GM23248 (cell line): ENCODE results near the gene EIF5A. TPM values are rescaled to one million over a fixed set of nuclear protein-coding genes. Genes with fewer than 3 reads are reported as not detected.
A peak's percentile ranks its signal among the peaks of the same experiment; 100 is the strongest.

ENCODE experiments used
- DNase-seq: peaks from one replicate; pipeline ENCODE4 v3.0.0-alpha.2; 2015
- H2AFZ ChIP-seq: fragments of 200-600 bp; sonication (generic); 2 replicates; pipeline ENCODE4 v1.6.1; 2016; ENCODE audit warnings: antibody characterized with exemption
- H3F3A ChIP-seq: fragments of 200-600 bp; sonication (generic); 2 replicates; pipeline ENCODE4 v1.6.1; 2016; ENCODE audit warnings: mild to moderate bottlenecking, antibody characterized with exemption, mixed run types; ENCODE audit not compliant: insufficient read depth
- H3K27ac ChIP-seq: fragments of 200-600 bp; sonication (generic); 2 replicates; pipeline ENCODE4 v1.5.1; 2016; ENCODE audit warnings: mild to moderate bottlenecking
- H3K27me3 ChIP-seq: fragments of 200-600 bp; sonication (generic); replicated peaks from 2 replicates; pipeline ENCODE4 v1.6.1; 2016; ENCODE audit warnings: mild to moderate bottlenecking; ENCODE audit not compliant: insufficient read depth
- H3K36me3 ChIP-seq: fragments of 200-600 bp; sonication (generic); 2 replicates; pipeline ENCODE4 v1.6.1; 2016; ENCODE audit warnings: low read depth, mild to moderate bottlenecking
- H3K4me1 ChIP-seq: fragments of 200-600 bp; sonication (generic); 2 replicates; pipeline ENCODE4 v1.6.1; 2016; ENCODE audit warnings: mild to moderate bottlenecking; ENCODE audit not compliant: insufficient read depth
- H3K4me2 ChIP-seq: fragments of 200-600 bp; sonication (generic); one replicate; pipeline ENCODE4 v1.6.1; 2016; ENCODE audit warnings: mild to moderate bottlenecking; ENCODE audit not compliant: unreplicated experiment
- H3K4me3 ChIP-seq: fragments of 200-600 bp; sonication (generic); 2 replicates; pipeline ENCODE4 v1.5.1; 2016; ENCODE audit warnings: mild to moderate bottlenecking
- H3K79me2 ChIP-seq: fragments of 200-600 bp; sonication (generic); 2 replicates; pipeline ENCODE4 v1.6.1; 2016; ENCODE audit warnings: mild to moderate bottlenecking; ENCODE audit not compliant: insufficient read depth
- H3K9ac ChIP-seq: fragments of 200-600 bp; sonication (generic); 2 replicates; pipeline ENCODE4 v1.6.1; 2016; ENCODE audit warnings: mild to moderate bottlenecking
- H3K9me2 ChIP-seq: fragments of 200-600 bp; sonication (generic); 2 replicates; pipeline ENCODE4 v1.6.1; 2016; ENCODE audit warnings: mixed run types, mild to moderate bottlenecking, moderate library complexity; ENCODE audit not compliant: insufficient read depth
- H3K9me3 ChIP-seq: fragments of 200-600 bp; sonication (generic); one replicate; pipeline ENCODE4 v1.6.1; 2017; ENCODE audit warnings: low read depth
- H4K20me1 ChIP-seq: fragments of 200-600 bp; sonication (generic); 2 replicates; pipeline ENCODE4 v1.6.0; 2016; ENCODE audit not compliant: insufficient read depth
- EZH2 ChIP-seq: fragments of 200-600 bp; sonication (generic); IDR thresholded peaks from 2 replicates; pipeline ENCODE4 v1.6.1; 2018; ENCODE audit warnings: antibody characterized with exemption, mild to moderate bottlenecking; ENCODE audit not compliant: insufficient read depth, poor library complexity, severe bottlenecking
- EZH2phosphoT487 ChIP-seq: fragments of 200-600 bp; sonication (generic); IDR thresholded peaks from 2 replicates; pipeline ENCODE4 v1.6.1; 2018; ENCODE audit warnings: antibody characterized with exemption, moderate library complexity, mild to moderate bottlenecking, low read depth; ENCODE audit not compliant: insufficient read depth
- WGBS, 2 experiments: methylation state at CpG; one replicate each; pipeline ENCODE4 v1.1.6; 2015 to 2017; ENCODE audit warnings: low lambda C conversion rate in 2 of 2, low coverage in 1 of 2; ENCODE audit errors: missing lambda C conversion rate in 2 of 2; 5-methylcytosine and 5-hydroxymethylcytosine counted together
- in situ Hi-C: fragments of 300-500 bp; cut with MboI; formaldehyde crosslinking; loops from 2 replicates; pipeline ENCODE4 v1.15.0; 2020
- polyA plus RNA-seq: library from polyadenylated mRNA; unstranded; fragments of >200 nt; fragmentation: Nextera tagmentation; extraction: Ambion mirVana; gene quantifications from 2 replicates; pipeline ENCODE4 v1.2.1, GENCODE V29; 2016
- total RNA-seq: library from RNA; depleted of rRNA; stranded (reverse); fragments of >200 nt; shearing (Covaris generic); gene quantifications from 2 replicates; pipeline ENCODE4 v1.2.3, GENCODE V29; 2014

EIF5A gene
- total and polyA plus RNA-seq, 2 experiments from 2014 or later: 869 to 998 TPM

DNA sequence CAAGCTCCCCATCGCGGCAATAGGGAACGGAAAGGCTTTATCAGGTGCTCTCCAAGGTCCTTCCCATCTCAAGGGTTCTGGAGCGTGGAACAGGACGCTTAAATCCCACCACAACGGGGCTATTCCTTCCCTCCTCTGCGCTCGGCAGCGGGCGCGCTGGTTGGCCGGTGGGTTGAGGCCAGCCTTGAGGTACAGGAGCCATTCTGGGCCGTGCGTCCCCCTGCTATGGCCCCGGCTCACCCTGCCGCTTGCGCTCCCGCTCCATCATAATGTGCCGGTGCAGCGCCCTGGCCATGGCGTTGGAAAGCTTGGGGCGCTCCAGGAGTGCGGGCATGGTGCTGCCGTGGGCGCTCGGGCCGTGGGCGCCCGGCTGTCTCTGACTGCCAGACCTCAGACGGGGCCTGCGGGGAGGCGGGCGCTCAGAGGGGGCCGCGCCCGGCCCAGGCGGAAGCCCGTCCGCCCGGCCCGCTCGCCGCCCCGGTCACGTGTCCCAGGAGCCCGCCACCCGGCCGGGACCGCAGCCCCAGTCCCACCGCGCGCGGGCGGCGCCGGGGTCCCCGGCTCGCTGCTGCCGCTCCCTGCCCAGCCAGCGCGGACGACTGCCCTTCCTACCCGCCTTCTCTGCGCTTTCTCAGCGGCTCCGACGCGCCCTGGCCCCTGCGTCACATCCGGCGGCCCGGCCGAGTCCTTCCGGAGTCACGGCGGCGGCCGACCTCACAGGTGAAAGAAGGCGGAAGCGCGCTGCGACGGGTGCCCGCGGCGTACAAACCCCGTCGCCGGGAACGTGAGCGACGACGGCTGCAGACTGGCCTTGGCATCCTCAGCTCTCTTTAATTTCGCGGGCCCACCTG, 7.5 kb downstream of the EIF5A start, which contains the start of gene GPS2:
TSS of gene GPS2 (minus strand) at position 642 of the 851 bp plus-strand sequence. CDS start at position 334, 308 bp downstream.
- Histone ChIP-seq H3K9ac (peak within 1 kb of the TSS; percentile 81), H3K27me3 (no peaks in the 10 kb centered on the region), H3K4me1 (peaks cover 38% of the 10 kb centered on the region), H4K20me1 (peaks cover 12% of the 10 kb centered on the region), H3K79me2 (peaks cover 49% of the 10 kb centered on the region), H2AFZ (peak within 1 kb of the TSS; percentile 80), H3K27ac (peak within 1 kb of the TSS; percentile 67), H3K9me2 (no peaks in the 10 kb centered on the region), H3K36me3 (peaks cover 35% of the 10 kb centered on the region), H3K4me3 (peak within 1 kb of the TSS; percentile 98), H3K4me2 (peak within 1 kb of the TSS; percentile 93), H3F3A (peaks cover 46% of the 10 kb centered on the region), H3K9me3 (no peaks in the 10 kb centered on the region)
- DNase-seq: peak; percentile 94
- 1 to 2% methylated on average over 59 to 77 of the region's 95 CpGs for WGBS, 2 experiments
- in situ Hi-C loops: no loop called here
- TF ChIP-seq EZH2phosphoT487 (no peak), EZH2 (no peak)

DNA sequence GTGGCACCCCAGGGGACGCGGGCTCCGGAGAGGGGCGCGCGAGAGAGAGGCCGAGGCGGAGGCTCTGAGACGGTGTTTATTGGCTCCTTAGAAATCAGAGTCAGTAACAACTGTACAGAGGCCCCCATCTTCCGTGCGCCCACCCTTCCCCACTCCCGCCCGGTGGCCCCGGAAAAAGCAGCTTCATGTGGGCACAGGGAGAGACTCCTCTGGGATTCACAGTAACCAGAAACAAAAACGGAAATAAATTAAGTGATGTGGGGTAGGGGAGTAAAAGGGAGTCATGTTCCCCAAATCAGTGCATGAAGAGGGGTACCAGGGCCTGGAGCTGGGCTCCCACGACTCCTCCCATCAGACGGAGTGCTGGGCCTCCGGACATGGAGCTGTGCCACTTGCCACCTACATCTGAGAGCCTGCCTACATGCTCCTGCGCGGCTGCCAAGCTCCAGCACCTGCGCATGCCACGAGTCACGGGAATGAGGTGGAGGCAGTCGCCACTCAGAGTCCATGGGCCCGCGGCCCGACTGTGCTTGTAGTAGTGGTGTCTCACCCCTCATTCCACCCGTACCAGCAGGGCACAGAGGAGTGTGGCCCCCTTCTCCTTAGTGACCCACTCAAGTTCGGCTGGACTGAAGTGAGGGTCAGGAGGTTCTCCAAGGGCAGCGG, 8.3 kb downstream of the EIF5A start:
- Histone ChIP-seq H3K9me3 (no peaks in the 10 kb centered on the region), H3K36me3 (peaks cover 27% of the 10 kb centered on the region), H3K9ac (peak overlapping the region; percentile 81), H3F3A (peaks cover 38% of the 10 kb centered on the region), H3K79me2 (peaks cover 41% of the 10 kb centered on the region), H3K4me3 (peak overlapping the region; percentile 98), H3K4me2 (peak overlapping the region; percentile 93), H3K4me1 (peaks cover 30% of the 10 kb centered on the region), H3K27me3 (no peaks in the 10 kb centered on the region), H3K27ac (peak overlapping the region; percentile 67), H4K20me1 (peaks cover 6% of the 10 kb centered on the region), H2AFZ (peak overlapping the region; percentile 80), H3K9me2 (no peaks in the 10 kb centered on the region)
- WGBS, 2 experiments: 36 to 47% methylated on average over 24 to 29 of the region's 30 CpGs
- TF ChIP-seq EZH2: no peak
- no peak for TF ChIP-seq EZH2phosphoT487
- DNase-seq: no peak
- in situ Hi-C loops: no loop called here

DNA sequence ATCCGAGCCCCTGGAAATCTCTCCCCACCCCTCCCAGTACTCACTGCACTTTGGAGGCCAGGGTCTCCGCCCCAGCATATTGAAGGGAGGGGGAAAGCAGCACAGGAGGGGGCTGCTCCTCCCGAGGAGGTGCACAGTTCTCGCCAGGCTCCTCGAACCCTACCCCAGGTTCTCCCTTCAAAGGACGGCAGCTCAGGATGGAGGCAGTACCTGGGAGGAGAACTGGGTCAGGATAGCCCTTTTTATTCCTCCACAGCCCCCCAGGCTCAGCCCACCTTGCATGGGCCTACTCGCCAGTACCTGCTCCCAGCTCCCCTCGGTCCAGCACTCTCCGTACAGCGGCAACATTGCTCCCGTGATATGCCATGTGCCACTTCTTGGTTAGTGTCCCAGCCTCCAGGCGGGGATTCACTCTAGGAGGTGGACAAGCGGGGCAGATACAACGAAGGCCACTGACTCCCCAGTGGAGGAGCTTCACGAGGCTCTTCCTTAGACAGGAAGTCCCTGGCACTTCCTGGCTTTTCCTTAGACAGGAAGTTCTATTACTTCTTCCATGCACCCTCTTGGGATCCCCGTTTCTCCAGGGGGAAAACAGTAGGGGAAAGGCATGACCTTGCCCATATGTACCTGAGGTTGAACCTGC, 9.9 kb downstream of the EIF5A start:
- no peak for DNase-seq
- Histone ChIP-seq H3K36me3 (peaks cover 14% of the 10 kb centered on the region; the same call in 1 of the 2 replicates), H3K27ac (no peak overlapping the region), H3K4me1 (peaks cover 22% of the 10 kb centered on the region), H2AFZ (no peak overlapping the region), H3F3A (peaks cover 25% of the 10 kb centered on the region), H3K79me2 (peaks cover 25% of the 10 kb centered on the region), H3K4me3 (no peak overlapping the region), H3K9ac (no peak overlapping the region), H3K4me2 (no peak overlapping the region), H3K9me2 (no peaks in the 10 kb centered on the region), H3K9me3 (no peaks in the 10 kb centered on the region), H3K27me3 (no peaks in the 10 kb centered on the region), H4K20me1 (peaks cover 3% of the 10 kb centered on the region; the same call in 1 of the 2 replicates)
- TF ChIP-seq EZH2phosphoT487: no peak
- no peak for TF ChIP-seq EZH2
- 83 to 87% methylated on average over 16 of the region's 16 CpGs for WGBS, 2 experiments
- in situ Hi-C loops: no loop called here
